Measurements from ENCODE around the gene TECR. TPM values are rescaled to one million over a fixed set of nuclear protein-coding genes. Genes with fewer than 3 reads are reported as not detected.

Gene TECR
- total and polyA plus RNA-seq, 2 donors (not counting 3 experiments of a cell fraction or from before 2014, with no cell fraction given), result 109 to 193 TPM

- dilution Hi-C loops (cut with MboI; ENCODE audit: extremely low pct_ligation_motif_present, low sequenced_read_pairs), result no loop called here
- Histone ChIP-seq H3K27me3 (ENCODE audit: control insufficient read depth in 2 of 2, insufficient read depth in 2 of 2, low read length in 2 of 2) (no peaks in the 10 kb centered on the region), H3K4me3 (replicated peaks in 1 of 3; ENCODE audit: insufficient read depth in 1 of 3, low read depth in 1 of 3, low read length in 3 of 3) (no peak overlapping the region), H3K9me1 (replicated peaks; ENCODE audit: control insufficient read depth, extremely low read depth, insufficient read depth, low read length) (no peaks in the 10 kb centered on the region), H3K9me3 (replicated peaks; ENCODE audit: control insufficient read depth, insufficient read depth, low read length) (no peaks in the 10 kb centered on the region), H3K4me1 (ENCODE audit: control insufficient read depth, extremely low read depth, insufficient read depth, low read length) (peaks cover 6% of the 10 kb centered on the region), H3K79me2 (ENCODE audit: control insufficient read depth, insufficient read depth, low read length) (peaks cover 2% of the 10 kb centered on the region), H4K20me1 (replicated peaks; ENCODE audit: control insufficient read depth, extremely low read depth, insufficient read depth, low read length) (no peaks in the 10 kb centered on the region), H3K4me2 (ENCODE audit: insufficient read depth, low read length) (peak overlapping the region; percentile 20), H2AFZ (ENCODE audit: low read depth, low read length) (peak overlapping the region; percentile 62), H3K9ac (replicated peaks; ENCODE audit: extremely low read depth, insufficient read depth, low read length) (no peak overlapping the region), H3K27ac (ENCODE audit: insufficient read depth, low read depth, low read length) (no peak overlapping the region), H3K36me3 (ENCODE audit: control insufficient read depth in 2 of 2, extremely low read depth in 1 of 2, insufficient read depth in 2 of 2, low read length in 2 of 2) (no peaks in the 10 kb centered on the region)
- no peak for TF ChIP-seq GATA2 (IDR thresholded peaks at IDR 0.05; ENCODE audit: insufficient read depth, insufficient read length, low read depth, low read length)
- TF ChIP-seq POLR2AphosphoS5 (IDR thresholded peaks at IDR 0.05; ENCODE audit: insufficient read depth, low read depth, low read length), result peak; percentile 39
- TF ChIP-seq, protein P1, sequence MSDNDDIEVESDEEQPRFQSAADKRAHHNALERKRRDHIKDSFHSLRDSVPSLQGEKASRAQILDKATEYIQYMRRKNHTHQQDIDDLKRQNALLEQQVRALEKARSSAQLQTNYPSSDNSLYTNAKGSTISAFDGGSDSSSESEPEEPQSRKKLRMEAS (IDR thresholded peaks at IDR 0.05; ENCODE audit: insufficient read depth, insufficient read length), result no peak
- TF ChIP-seq POLR2A (IDR thresholded peaks at IDR 0.05; ENCODE audit: low read depth, low read length), result no peak
- no peak for TF ChIP-seq EZH2 (IDR thresholded peaks at IDR 0.05; ENCODE audit: borderline replicate concordance, low read depth, low read length, severe bottlenecking)
- no peak for TF ChIP-seq MYC (IDR thresholded peaks at IDR 0.05; ENCODE audit: low read depth, low read length)
- TF ChIP-seq CTCF (IDR thresholded peaks at IDR 0.05; ENCODE audit: extremely low read depth in 1 of 2, insufficient read depth in 1 of 2, low read depth in 1 of 2, low read length in 2 of 2), result peak; percentile 98 to 99
- TF ChIP-seq JUN (IDR thresholded peaks at IDR 0.05; ENCODE audit: borderline replicate concordance, insufficient read depth, insufficient read length, low read depth), result no peak
- TF ChIP-seq FOS (IDR thresholded peaks at IDR 0.05; ENCODE audit: borderline replicate concordance, insufficient read depth, low read length), result no peak
- BruUV-seq (replicated peaks), result no TSS peak
- DNase-seq (ENCODE audit: low read depth, low spot score) (peak; percentile 79), FAIRE-seq (peak; percentile 75)
- intact Hi-C loops (cut with micrococcal nuclease), result loop anchor here (1.0 kb wide), 3 partner anchors 19 to 130 kb away; no protein-coding TSS in a partner anchor
- ChIA-PET CTCF (interaction anchor here (0.7 to 2.5 kb wide), 14 partner anchors 9 to 133 kb away, joined by 3 to 19 read pairs (median 6); partner anchors contain the start of genes DNAJB1, NDUFB7 and ZNF333), POLR2A (interaction anchor here (1.3 kb wide), 1 partner anchor 38 kb away, joined by 3 read pairs; the partner anchor contains the start of gene DNAJB1)
These were observed 27.3 kb downstream of the TECR start for GRCh38 chr19:14556662-14557188.
